H1 (cell line): ENCODE data around the gene KCTD20.

Experiments used
- ATF3 ChIP-seq: IDR thresholded peaks from 2 replicates; pipeline ENCODE4 v1.6.1; 2011; ENCODE audit warnings: low read depth, mild to moderate bottlenecking, low read length; ENCODE audit not compliant: insufficient read depth
- CTCF ChIP-seq, 3 experiments: IDR thresholded peaks; 1 replicate in 2 of 3; 2 replicates in 1 of 3; pipeline versions ENCODE4 v1.5.1 to v1.6.1; 2011; ENCODE audit warnings: low read length in 3 of 3, mild to moderate bottlenecking in 3 of 3, inconsistent platforms in 2 of 3, low read depth in 1 of 3, moderate library complexity in 1 of 3; ENCODE audit not compliant: insufficient read depth in 1 of 3; ENCODE audit errors: control extremely low read depth in 1 of 3
- KDM1A ChIP-seq: fragments of 200-600, 300-600 bp; sonication (generic); IDR thresholded peaks from 2 replicates; pipeline ENCODE4 v1.7.1; 2016; ENCODE audit warnings: mild to moderate bottlenecking, low read length, borderline replicate concordance
- RFX5 ChIP-seq: IDR thresholded peaks from 2 replicates; pipeline ENCODE4 v1.6.1; 2011; ENCODE audit warnings: low read depth, low read length, improper control_type of control experiment, borderline replicate concordance
- USF2 ChIP-seq: IDR thresholded peaks from 2 replicates; pipeline ENCODE4 v1.6.1; 2011; ENCODE audit warnings: low read length, improper control_type of control experiment

- TF ChIP-seq CTCF (IDR thresholded peaks at IDR 0.05; ENCODE audit: control extremely low read depth in 1 of 3, insufficient read depth in 1 of 3, low read depth in 1 of 3, low read length in 3 of 3) (no peak), USF2 (no peak), RFX5 (no peak), KDM1A (no peak), ATF3 (no peak)
Measured at GRCh38 chr6:36504181-36504580, 61.4 kb downstream of the KCTD20 start.
